GM21367 (cell line): Measurements from ENCODE around the gene SCN7A.
"Not testable (repeated sequence)": the region's sequence is repeated elsewhere in the genome, so short reads cannot be mapped to it uniquely, and the experiment has no call there.

ENCODE experiments used
- ATAC-seq: cut with Tn5 transposase; IDR thresholded peaks from one replicate; pipeline ENCODE4 v1.9.1; 2021; ENCODE audit not compliant: unreplicated experiment

SCN7A gene

DNA sequence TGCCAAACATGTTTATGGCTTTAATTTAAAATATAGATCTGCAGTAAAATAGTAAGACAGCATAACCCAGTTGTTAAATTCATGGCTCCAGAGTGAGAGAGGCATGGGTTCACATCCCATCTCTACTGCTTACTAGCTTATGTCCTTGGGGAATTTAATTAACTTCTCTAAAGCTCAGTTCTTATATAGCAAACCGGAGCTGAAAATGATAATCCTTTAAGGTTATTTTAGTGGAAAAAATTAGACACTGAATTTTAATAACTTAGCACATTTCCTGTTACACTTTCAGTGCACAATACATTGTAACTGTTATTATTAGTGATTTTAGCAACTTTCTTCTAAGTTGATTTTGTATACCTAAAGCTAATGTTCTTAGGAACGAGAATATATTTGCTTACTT, 133.1 kb downstream of the SCN7A start:
- ATAC-seq = no peak

GRCh38 chr2:166360426-166360825, 133.6 kb downstream of the SCN7A start:
- ATAC-seq = no peak

- not testable (repeated sequence) for ATAC-seq
These were observed 136.1 kb downstream of the SCN7A start for GRCh38 chr2:166357950-166358321.

- ATAC-seq = no peak
These were observed 136.7 kb downstream of the SCN7A start for GRCh38 chr2:166357068-166357949.
